GM20431 (cell line): ENCODE measurements around the gene PSMD1.
"Not testable (repeated sequence)": the region's sequence is repeated elsewhere in the genome, so short reads cannot be mapped to it uniquely, and the experiment has no call there.

Source experiments
- in situ Hi-C: fragments of 300-500 bp; cut with MseI, MboI; formaldehyde crosslinking; loops from one replicate; pipeline ENCODE4 v1.15.0; 2020; ENCODE audit warnings: low sequenced_read_pairs; ENCODE audit not compliant: unreplicated experiment

The PSMD1 gene

GRCh38 chr2:231176066-231176465 lies 119.4 kb downstream of the PSMD1 start:
- in situ Hi-C loops = no loop called here

- in situ Hi-C loops = no loop called here
These were observed 120.7 kb downstream of the PSMD1 start for GRCh38 chr2:231177156-231178025.

- in situ Hi-C loops = not testable (repeated sequence)
These were observed 122.1 kb downstream of the PSMD1 start for GRCh38 chr2:231178805-231179204.

DNA sequence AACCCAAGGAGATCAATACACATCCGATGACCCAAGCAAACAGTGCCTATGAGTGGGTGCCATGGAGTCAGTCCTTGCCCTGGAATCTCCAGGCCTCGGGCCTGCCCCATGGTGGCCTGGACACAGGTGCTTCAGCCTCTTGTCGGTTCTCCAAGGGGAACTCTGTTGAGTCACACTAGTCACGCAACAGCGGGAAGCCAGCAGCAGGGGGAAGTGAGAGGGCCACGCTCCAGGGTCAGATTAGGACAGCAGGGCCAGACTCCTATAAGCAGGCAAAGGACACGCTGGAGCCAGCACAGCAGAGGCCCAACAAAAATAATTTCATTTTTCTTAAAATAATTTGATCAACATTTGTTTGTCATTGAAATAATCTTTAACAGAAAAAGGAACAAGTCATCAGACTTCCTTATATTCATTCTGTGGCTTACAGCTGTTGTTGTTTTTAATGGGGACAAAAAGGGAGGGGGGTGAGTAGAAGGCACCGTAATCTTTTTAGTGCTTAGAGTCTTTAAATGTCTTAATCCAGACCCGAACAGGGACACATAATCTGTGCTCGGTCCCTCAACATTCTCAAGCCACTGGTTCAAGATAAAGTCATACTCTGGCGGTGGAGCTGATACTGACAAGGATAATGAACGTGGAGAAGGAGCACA lies 125.3 kb downstream of the PSMD1 start:
- in situ Hi-C loops = no loop called here

DNA sequence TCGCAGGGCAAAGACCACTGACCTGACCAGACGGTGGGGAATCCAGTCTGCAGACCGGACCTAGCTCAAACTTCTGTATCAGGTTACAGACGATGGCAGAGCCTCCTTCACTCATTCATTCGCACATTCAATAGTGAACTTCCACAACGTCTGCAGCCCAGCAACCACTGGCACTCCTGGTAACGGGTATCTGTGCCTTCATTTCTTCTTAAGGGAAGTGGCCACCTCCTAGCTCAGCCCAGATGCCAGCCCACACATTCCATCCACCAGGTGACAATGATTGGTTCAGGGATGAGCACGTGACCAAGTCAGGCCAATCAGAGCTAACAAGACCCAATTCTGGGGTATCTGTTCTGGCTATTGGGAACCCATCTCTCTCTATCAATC lies 125.8 kb downstream of the PSMD1 start:
- in situ Hi-C loops = no loop called here

GRCh38 chr2:231183851-231184250 lies 127.2 kb downstream of the PSMD1 start:
- in situ Hi-C loops = no loop called here

DNA sequence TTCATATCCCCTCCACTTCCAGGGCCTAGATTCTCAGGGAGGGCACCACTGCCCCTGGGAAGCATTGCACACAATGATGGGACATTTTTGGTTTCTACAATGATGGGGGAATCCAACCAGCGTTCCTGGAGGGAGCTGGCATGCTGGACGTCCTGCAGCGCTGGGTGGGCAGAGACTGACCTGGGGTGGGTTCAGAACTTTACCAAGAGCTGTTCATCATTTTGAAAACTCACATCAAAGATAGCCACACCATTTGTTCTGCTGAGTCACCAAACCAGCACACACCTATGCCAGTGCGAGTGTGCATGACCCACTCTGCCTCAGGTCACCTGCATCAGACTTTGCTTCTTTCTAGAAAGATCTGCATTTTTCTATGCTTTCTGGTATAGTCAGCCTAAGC lies 127.7 kb downstream of the PSMD1 start:
- in situ Hi-C loops = no loop called here

- in situ Hi-C loops = no loop called here
These were observed 128.5 kb downstream of the PSMD1 start for GRCh38 chr2:231185050-231185725.

- in situ Hi-C loops = no loop called here
These were observed 129.2 kb downstream of the PSMD1 start for GRCh38 chr2:231185886-231186285.

DNA sequence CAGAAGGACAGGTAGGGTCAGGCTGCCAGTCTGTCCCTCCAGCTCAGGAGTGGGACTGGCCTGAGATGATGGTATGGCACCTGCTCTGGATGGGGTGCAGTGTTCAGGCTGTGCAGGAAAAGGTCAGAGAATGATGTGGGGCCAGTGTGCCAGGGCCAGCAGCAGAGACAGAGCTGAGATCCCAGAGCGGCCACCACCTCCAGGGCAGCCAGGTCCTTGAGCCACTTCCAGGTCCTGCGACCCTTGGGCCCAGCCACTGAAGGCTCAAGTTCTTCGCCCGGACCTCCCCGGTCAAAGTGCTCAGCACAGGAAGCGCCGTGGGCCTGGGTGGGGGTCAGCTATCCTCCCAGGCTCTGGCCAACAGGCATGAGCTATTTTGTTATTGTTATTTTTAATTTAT lies 129.7 kb downstream of the PSMD1 start:
- in situ Hi-C loops = no loop called here

DNA sequence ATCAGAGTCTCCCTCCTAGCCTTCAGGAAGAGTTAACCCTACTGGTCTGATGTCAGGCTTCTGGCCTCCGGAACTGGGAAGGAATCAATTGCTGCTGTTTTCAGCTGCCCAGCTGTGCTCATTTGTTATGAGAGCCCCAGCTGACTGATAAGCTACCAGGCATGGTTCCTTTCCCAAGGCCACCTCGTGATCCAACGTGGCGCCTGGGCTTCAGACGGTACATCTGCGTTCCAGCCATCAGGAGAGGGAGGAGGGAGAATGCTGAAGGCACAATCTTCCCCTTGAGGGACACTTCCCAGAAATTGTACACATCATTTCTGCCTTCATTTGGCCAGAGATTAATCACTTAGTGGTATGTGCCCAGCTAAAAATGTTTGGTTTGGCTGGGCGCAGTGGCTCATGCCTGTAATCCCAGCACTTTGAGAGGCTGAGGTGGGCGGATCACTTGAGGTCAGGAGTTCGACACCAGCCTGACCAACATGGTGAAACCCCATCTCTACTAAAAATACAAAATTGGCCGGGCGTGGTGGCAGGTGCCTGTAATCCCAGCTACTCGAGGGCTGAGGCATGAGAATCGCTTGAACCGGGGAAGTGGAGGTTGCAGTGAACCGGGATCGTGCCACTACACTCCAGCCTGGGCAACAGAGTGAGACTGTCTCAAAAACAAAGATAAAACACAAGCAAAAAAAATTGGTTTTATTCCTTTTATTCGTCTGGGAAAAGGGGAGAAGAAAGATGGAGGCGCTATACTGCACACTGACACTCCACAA lies 131.3 kb downstream of the PSMD1 start:
- in situ Hi-C loops = no loop called here

DNA sequence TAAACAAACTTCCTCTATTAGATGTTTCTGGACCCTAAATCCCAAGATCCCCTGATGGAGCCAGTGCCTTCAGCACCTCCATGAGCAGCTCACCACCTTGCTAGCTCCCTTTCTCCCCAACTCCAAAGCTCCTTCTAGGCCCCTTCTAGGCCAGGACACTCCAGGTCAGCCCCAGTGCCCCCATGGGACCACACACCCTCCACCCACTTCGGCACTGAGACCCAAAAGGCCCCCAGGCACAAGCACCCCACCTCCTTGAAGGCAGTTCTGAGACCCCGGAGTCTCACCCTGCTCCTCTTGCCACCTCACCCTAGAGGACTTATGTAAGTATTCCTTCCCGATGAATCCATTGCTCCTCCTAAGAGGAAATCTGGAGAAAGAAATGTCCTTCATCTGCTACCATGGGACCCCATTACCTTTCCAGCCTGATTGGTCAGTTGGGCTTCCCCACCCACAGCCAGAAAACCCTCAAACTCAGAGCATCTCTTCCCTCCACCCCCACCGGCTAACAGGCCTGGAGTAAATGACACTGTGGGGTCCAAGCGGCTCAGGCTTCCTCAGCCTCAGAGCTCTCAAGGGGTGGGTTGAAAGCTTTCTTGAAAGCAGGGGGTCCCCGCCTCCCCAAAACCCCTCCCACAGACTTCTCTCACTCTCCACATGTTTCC lies 132.0 kb downstream of the PSMD1 start:
- in situ Hi-C loops = no loop called here

DNA sequence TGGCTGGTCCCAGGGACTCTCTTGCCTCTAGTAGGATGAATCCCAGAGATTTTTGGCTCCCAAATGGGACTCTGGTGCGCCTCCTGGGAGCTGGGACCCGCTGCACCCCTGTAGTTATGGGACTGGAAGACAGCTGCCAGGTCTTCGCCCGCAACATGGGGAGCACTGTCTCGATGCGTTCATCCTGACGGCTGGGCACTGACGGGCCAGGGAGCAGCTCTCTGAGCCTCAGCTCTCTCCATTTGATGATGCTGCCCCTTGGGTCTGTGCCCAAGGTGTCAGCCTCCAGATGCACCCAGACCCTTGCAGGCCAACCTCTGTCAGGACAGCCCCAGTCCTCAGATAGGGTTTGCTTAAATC lies 132.5 kb downstream of the PSMD1 start:
- in situ Hi-C loops = no loop called here

- in situ Hi-C loops = no loop called here
These were observed 133.2 kb downstream of the PSMD1 start for GRCh38 chr2:231189571-231190495.

DNA sequence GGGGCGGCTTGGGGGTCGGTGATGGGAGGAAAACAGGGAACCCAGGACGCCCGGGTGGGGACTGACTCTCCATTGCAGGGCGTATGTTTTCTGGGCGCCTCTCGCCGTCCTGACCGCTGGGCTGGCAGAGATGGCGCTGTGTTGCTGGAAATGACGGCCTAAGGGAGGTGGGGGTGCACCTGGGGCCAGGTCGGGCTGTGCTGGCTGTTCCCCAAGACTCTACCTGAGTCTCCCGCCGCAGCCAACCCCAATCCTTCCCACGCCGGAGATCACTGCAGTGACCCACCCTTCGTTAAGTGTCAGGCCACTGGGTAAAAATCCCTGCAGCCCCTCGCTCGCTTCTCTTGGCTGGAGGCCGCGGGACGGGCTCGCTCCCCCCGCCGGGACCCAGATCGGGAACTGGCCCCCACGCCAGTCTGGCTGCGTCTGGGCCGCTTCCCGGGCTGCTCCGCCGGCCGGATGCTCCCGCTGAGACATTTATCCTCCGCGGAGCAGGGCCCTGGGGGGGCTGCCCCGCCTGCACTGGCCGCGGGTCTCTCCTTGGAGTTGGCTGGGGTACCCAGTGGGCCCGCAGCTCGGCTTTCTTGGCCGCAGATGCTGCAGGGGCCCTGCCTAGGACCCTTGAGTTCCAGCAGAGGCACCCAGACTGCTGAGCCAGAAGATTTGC lies 134.0 kb downstream of the PSMD1 start:
- in situ Hi-C loops = no loop called here

DNA sequence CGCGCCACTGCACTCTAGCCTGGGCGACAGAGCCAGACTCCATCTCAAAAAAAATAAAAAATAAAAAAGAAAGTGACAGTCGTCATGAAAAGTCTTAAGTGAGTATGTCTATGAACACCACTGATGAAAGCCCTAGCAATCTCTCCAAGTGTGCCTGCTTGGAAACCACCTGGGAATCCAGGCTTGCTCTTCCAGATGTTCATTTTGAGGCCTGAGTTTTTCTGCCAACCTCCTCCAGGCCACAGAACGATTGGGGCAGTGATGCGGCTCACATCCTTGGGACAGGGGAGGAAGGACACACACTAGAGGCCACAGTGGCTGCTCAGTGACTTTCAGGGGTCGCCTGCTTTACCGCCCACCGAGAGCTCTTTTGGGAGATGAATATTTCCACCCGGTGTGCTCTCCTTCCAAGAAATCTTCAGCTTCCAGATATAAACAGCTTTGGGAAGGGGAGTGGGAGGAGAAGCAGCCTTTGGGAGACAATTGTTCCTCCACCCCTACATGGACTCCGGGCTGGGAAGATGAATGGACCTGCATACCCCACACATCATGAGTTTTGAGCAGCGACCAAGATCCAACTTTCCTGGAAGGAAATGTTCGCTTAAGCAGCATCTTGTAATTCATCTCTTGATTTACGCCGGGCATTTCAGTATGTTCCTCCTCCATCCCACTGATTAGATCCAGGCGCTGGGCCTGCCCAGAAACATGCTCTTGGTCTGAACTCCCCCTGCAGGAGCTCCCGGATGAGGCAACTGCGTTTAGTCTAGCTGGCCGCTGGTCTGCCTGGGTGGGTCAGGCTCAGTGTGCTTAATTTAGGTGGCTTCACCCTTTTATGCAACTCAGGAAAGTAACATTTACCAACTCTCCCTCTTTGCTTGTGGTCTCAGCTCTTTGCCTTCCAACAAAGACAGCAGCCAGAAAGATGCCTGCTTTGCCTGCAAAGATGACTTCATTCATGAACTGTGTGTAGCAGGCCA lies 135.5 kb downstream of the PSMD1 start:
- in situ Hi-C loops = no loop called here

DNA sequence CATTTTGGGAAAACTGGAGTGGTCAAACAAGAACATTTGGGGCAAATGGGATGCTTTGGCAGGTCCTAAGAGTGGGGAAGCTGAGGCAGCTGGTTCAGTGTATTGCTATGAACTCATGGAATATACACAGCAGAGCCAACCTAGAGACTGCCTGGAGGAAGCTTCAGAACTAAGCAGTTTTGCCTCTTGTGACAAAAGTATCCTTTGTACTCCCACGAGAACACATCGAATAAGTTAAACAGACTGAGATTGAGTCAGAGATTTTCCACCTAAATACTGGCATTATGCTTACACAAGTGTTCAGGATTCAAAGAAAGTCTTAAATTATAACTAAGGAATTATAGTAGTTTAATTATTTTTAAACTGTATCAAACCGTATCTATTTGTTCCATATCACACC lies 136.5 kb downstream of the PSMD1 start:
- in situ Hi-C loops = no loop called here
